Mesothelial cell of epicardium (in vitro differentiated cells): ENCODE results near the gene ADIPOQ. TPM values are rescaled to one million over a fixed set of nuclear protein-coding genes. Genes with fewer than 3 reads are reported as not detected.
"Not testable (repeated sequence)": the region's sequence is repeated elsewhere in the genome, so short reads cannot be mapped to it uniquely, and the experiment has no call there.

Experiments used
- DNase-seq, 2 experiments: peaks; one replicate each; pipeline ENCODE4 v3.0.0; 2021; ENCODE audit warnings: low spot score in 2 of 2; ENCODE audit not compliant: unreplicated experiment in 2 of 2
- H3K27ac Mint-ChIP-seq: 2 replicates; pipeline ENCODE4 v1.8.0; 2021; ENCODE audit warnings: mixed read lengths
- H3K27me3 Mint-ChIP-seq: 2 replicates; pipeline ENCODE4 v1.8.0; 2021; ENCODE audit warnings: low read depth, mixed read lengths
- H3K36me3 Mint-ChIP-seq: 2 replicates; pipeline ENCODE4 v1.8.0; 2021; ENCODE audit warnings: mixed read lengths
- H3K4me1 Mint-ChIP-seq: 2 replicates; pipeline ENCODE4 v1.8.0; 2021; ENCODE audit warnings: mixed read lengths
- H3K4me3 Mint-ChIP-seq: 2 replicates; pipeline ENCODE4 v1.8.0; 2021; ENCODE audit warnings: mild to moderate bottlenecking, moderate library complexity, mixed read lengths
- H3K9me3 Mint-ChIP-seq: 2 replicates; pipeline ENCODE4 v1.8.0; 2021; ENCODE audit warnings: mixed read lengths
- CTCF ChIP-seq: fragments of 200-600 bp; sonication (generic); IDR thresholded peaks from one replicate; pipeline ENCODE4 v1.5.0; 2021; ENCODE audit warnings: antibody characterized with exemption; ENCODE audit not compliant: unreplicated experiment
- total RNA-seq: library from RNA; stranded (reverse); gene quantifications from 3 replicates; pipeline ENCODE4 v1.2.1, GENCODE V29; 2021

The ADIPOQ gene
- total RNA-seq, 1 donor from 2014 or later: not detected

DNA sequence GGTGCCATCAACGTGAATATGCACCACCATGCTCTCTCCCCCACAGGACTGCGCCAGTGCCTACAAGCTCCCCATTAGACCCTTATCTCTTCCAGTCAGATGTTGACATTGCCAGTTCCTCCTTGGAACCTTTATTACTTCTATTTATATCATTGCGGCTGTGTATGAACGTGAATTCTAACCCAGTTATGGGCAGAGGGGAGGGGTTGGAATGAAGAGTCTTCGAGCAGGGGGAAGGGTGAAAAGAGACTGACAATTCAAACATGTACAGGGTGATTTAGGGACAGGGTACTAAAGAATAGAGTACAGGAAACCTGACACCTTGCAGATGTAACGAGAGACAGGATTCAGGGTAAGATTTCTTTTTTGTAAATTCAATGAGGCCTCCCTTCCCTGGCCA, 46.1 kb downstream of the ADIPOQ start:
- H3K27me3 Mint-ChIP-seq: no peaks in the 10 kb centered on the region
- peak overlapping the region; percentile 56 for H3K27ac Mint-ChIP-seq
- no peak for TF ChIP-seq CTCF
- H3K4me3 Mint-ChIP-seq: no peak overlapping the region
- H3K4me1 Mint-ChIP-seq: peaks cover 28% of the 10 kb centered on the region
- no peaks in the 10 kb centered on the region for H3K9me3 Mint-ChIP-seq
- no peaks in the 10 kb centered on the region for H3K36me3 Mint-ChIP-seq
- DNase-seq: no peak

DNA sequence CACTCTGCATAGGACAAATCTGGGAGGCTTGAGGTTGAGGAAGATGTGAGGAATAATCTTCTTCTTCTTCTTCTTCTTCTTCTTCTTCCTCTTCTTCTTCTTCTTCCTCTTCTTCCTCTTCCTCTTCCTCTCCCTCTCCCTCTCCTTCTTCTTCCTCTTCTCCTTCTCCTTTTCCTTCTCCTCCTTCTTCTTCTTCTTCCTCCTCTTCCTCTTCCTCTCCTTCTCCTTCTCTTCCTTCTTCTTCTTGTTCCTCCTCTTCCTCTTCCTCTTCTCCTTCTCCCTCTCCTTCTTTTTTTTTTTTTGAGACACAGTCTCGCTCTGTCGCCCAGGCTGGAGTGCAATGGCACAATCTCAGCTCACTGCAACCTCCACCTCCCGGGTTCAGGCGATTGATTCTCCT, 47.2 kb downstream of the ADIPOQ start:
- not testable (repeated sequence) for H3K9me3 Mint-ChIP-seq, H3K4me3 Mint-ChIP-seq, H3K36me3 Mint-ChIP-seq, H3K27ac Mint-ChIP-seq, DNase-seq, H3K27me3 Mint-ChIP-seq
- H3K4me1 Mint-ChIP-seq: peaks cover 28% of the 10 kb centered on the region

GRCh38 chr3:186890911-186891310, 48.4 kb downstream of the ADIPOQ start:
- no peaks in the 10 kb centered on the region for H3K36me3 Mint-ChIP-seq
- no peak overlapping the region for H3K4me3 Mint-ChIP-seq
- no peak for DNase-seq
- H3K27ac Mint-ChIP-seq: no peak overlapping the region
- peaks cover 34% of the 10 kb centered on the region for H3K4me1 Mint-ChIP-seq
- H3K9me3 Mint-ChIP-seq: peaks cover 4% of the 10 kb centered on the region
- no peak for TF ChIP-seq CTCF
- no peaks in the 10 kb centered on the region for H3K27me3 Mint-ChIP-seq

GRCh38 chr3:186893071-186893470, 50.6 kb downstream of the ADIPOQ start:
- not testable (repeated sequence) for H3K27ac Mint-ChIP-seq

DNA sequence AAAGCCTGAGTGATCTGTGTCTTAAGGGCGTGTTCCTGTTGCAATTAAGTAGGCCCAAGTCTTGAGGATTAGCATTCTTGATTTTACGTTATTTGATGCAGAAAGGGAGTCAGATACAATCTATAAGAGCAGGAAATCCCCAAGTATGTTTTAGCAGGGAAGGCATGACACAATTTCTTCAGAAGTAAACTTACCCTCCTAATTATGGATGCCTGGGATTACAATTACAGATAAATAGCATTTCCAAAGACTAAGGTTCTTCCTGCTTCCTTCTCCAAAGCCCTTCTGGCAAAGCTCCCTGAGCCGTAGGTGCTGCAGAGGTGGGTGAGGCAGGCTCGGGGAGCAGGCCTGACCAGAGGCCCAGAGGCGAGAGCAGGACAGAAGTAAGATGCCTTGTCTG, 52.9 kb downstream of the ADIPOQ start:
- H3K9me3 Mint-ChIP-seq: peaks cover 8% of the 10 kb centered on the region
- peaks cover 35% of the 10 kb centered on the region for H3K4me1 Mint-ChIP-seq
- no peak overlapping the region for H3K4me3 Mint-ChIP-seq
- no peaks in the 10 kb centered on the region for H3K36me3 Mint-ChIP-seq
- peak overlapping the region; percentile 92 for H3K27ac Mint-ChIP-seq
- TF ChIP-seq CTCF: no peak
- no peaks in the 10 kb centered on the region for H3K27me3 Mint-ChIP-seq
- no peak for DNase-seq

More at GRCh38 chr3:186893071-186893470, 50.6 kb downstream of the ADIPOQ start:
- not testable (repeated sequence) for DNase-seq, H3K27me3 Mint-ChIP-seq, H3K36me3 Mint-ChIP-seq, H3K4me3 Mint-ChIP-seq, H3K9me3 Mint-ChIP-seq
- H3K4me1 Mint-ChIP-seq: peaks cover 39% of the 10 kb centered on the region

GRCh38 chr3:186896006-186896405, 53.5 kb downstream of the ADIPOQ start:
- H3K4me1 Mint-ChIP-seq: peaks cover 35% of the 10 kb centered on the region
- H3K4me3 Mint-ChIP-seq: no peak overlapping the region
- no peaks in the 10 kb centered on the region for H3K36me3 Mint-ChIP-seq
- no peaks in the 10 kb centered on the region for H3K27me3 Mint-ChIP-seq
- TF ChIP-seq CTCF: no peak
- DNase-seq: no peak
- H3K27ac Mint-ChIP-seq: peak overlapping the region; percentile 78
- H3K9me3 Mint-ChIP-seq: peaks cover 8% of the 10 kb centered on the region

DNA sequence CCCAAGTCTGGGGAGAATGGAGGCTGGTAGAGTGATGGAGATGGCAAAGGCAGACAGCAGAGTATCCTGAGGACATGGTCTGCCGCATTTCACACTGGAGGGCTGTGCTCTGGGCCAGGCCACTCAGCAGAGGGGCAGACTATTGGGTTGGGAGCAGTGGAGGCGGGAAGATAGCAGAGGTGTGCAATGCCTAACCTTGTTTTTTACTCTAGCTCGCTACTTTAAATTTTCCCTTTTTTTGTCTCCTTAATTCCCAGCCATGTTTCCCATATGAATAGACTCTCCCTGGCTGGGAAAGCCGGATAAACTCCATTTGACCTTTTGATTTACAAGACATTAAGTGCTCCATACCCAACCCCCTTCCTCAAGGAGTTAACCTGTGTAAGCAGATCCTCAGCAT, 54.4 kb downstream of the ADIPOQ start:
- Mint-ChIP-seq H3K4me3 (peak overlapping the region; percentile 1), H3K36me3 (no peaks in the 10 kb centered on the region), H3K27ac (peak overlapping the region; percentile 78), H3K4me1 (peaks cover 35% of the 10 kb centered on the region), H3K9me3 (peaks cover 8% of the 10 kb centered on the region), H3K27me3 (no peaks in the 10 kb centered on the region)
- DNase-seq: no peak
- no peak for TF ChIP-seq CTCF
